Gastroesophageal sphincter (tissue), 3 donors: Measurements from ENCODE around the gene PLAC8.

Source experiments
- POLR2A ChIP-seq, 2 donors: fragments of 450-650 bp; IDR thresholded peaks; one replicate each; pipeline ENCODE4 v1.6.1; 2017; ENCODE audit warnings: antibody characterized with exemption in 2 of 2, mild to moderate bottlenecking in 2 of 2, moderate library complexity in 1 of 2
- TF ChIP-seq, protein P1 (sequence below), 4 experiments: fragments of 200-600 bp in 2 of 4; fragments of 450-650 bp in 2 of 4; sonication (generic) in 1 of 4; IDR thresholded peaks; one replicate each; pipeline ENCODE4 v1.5.1; 2017 to 2019; ENCODE audit warnings: antibody characterized with exemption in 4 of 4, mild to moderate bottlenecking in 2 of 4, moderate library complexity in 2 of 4

GRCh38 chr4:83115656-83116285 lies 1.2 kb upstream of the PLAC8 start:
- TF ChIP-seq POLR2A (IDR thresholded peaks at IDR 0.05), result no peak
- TF ChIP-seq, protein P1, sequence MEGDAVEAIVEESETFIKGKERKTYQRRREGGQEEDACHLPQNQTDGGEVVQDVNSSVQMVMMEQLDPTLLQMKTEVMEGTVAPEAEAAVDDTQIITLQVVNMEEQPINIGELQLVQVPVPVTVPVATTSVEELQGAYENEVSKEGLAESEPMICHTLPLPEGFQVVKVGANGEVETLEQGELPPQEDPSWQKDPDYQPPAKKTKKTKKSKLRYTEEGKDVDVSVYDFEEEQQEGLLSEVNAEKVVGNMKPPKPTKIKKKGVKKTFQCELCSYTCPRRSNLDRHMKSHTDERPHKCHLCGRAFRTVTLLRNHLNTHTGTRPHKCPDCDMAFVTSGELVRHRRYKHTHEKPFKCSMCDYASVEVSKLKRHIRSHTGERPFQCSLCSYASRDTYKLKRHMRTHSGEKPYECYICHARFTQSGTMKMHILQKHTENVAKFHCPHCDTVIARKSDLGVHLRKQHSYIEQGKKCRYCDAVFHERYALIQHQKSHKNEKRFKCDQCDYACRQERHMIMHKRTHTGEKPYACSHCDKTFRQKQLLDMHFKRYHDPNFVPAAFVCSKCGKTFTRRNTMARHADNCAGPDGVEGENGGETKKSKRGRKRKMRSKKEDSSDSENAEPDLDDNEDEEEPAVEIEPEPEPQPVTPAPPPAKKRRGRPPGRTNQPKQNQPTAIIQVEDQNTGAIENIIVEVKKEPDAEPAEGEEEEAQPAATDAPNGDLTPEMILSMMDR (IDR thresholded peaks at IDR 0.05), result no peak
